WERI-Rb-1 (cell line): ENCODE results near the gene COMMD4.
A peak's percentile ranks its signal among the peaks of the same experiment; 100 is the strongest.

Source experiments
- DNase-seq: peaks from one replicate; pipeline ENCODE4 v3.0.0-alpha.2; 2020
- H3K27ac ChIP-seq: fragments of 250-450 bp; sonication (Bioruptor Pico); 2 replicates; pipeline ENCODE4 v1.5.1; 2020; ENCODE audit warnings: mild to moderate bottlenecking, moderate library complexity
- H3K27me3 ChIP-seq: fragments of 250-450 bp; sonication (Bioruptor Pico); 2 replicates; pipeline ENCODE4 v1.5.1; 2021; ENCODE audit warnings: mild to moderate bottlenecking, low read depth, moderate library complexity; ENCODE audit not compliant: insufficient read depth, severe bottlenecking
- H3K36me3 ChIP-seq: fragments of 250-450 bp; sonication (Bioruptor Pico); 2 replicates; pipeline ENCODE4 v1.5.1; 2020; ENCODE audit warnings: mild to moderate bottlenecking, moderate library complexity
- H3K4me3 ChIP-seq: 2 replicates; pipeline ENCODE4 v1.5.1; 2011; ENCODE audit warnings: low read depth, mild to moderate bottlenecking, control low read depth, low read length
- H3K9me3 ChIP-seq: fragments of 250-450 bp; sonication (Bioruptor Pico); 2 replicates; pipeline ENCODE4 v1.5.1; 2021; ENCODE audit warnings: mild to moderate bottlenecking, moderate library complexity; ENCODE audit not compliant: severe bottlenecking
- TF ChIP-seq, protein P1 (sequence below): IDR thresholded peaks from 2 replicates; pipeline ENCODE4 v1.5.1; 2011; ENCODE audit warnings: low read depth, mild to moderate bottlenecking, control low read depth, inconsistent platforms, low read length

COMMD4 gene

GRCh38 chr15:75363786-75364185, 27.9 kb downstream of the COMMD4 start:
- H3K27ac ChIP-seq, result no peak overlapping the region
- TF ChIP-seq, protein P1, sequence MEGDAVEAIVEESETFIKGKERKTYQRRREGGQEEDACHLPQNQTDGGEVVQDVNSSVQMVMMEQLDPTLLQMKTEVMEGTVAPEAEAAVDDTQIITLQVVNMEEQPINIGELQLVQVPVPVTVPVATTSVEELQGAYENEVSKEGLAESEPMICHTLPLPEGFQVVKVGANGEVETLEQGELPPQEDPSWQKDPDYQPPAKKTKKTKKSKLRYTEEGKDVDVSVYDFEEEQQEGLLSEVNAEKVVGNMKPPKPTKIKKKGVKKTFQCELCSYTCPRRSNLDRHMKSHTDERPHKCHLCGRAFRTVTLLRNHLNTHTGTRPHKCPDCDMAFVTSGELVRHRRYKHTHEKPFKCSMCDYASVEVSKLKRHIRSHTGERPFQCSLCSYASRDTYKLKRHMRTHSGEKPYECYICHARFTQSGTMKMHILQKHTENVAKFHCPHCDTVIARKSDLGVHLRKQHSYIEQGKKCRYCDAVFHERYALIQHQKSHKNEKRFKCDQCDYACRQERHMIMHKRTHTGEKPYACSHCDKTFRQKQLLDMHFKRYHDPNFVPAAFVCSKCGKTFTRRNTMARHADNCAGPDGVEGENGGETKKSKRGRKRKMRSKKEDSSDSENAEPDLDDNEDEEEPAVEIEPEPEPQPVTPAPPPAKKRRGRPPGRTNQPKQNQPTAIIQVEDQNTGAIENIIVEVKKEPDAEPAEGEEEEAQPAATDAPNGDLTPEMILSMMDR, result no peak
- H3K9me3 ChIP-seq, result no peaks in the 10 kb centered on the region
- no peaks in the 10 kb centered on the region for H3K27me3 ChIP-seq
- DNase-seq, result no peak
- peaks cover 10% of the 10 kb centered on the region for H3K36me3 ChIP-seq
- H3K4me3 ChIP-seq, result no peak overlapping the region

DNA sequence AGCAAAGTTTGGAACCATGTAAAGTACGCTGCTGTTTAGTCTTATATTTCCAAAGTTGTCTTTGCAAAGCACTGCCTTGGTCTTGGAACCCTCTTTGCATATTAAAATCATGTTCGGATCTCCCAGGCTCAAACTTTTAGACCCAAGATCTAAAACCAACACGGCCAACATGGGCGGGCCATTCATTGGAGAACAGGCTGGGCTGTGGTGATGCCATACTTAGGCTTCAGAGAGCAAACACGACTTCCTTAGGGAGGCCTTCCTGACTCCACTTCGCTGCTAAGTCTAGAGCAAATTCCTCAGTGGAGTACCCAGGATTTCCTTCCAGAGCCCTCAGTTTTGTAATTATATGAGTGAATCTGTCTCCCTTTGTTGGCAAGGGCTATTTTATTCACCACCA, 29.0 kb downstream of the COMMD4 start:
- DNase-seq, result no peak
- H3K27me3 ChIP-seq, result no peaks in the 10 kb centered on the region
- H3K9me3 ChIP-seq, result no peaks in the 10 kb centered on the region
- H3K27ac ChIP-seq, result no peak overlapping the region
- peaks cover 10% of the 10 kb centered on the region for H3K36me3 ChIP-seq
- no peak overlapping the region for H3K4me3 ChIP-seq
- TF ChIP-seq, protein P1, result no peak

DNA sequence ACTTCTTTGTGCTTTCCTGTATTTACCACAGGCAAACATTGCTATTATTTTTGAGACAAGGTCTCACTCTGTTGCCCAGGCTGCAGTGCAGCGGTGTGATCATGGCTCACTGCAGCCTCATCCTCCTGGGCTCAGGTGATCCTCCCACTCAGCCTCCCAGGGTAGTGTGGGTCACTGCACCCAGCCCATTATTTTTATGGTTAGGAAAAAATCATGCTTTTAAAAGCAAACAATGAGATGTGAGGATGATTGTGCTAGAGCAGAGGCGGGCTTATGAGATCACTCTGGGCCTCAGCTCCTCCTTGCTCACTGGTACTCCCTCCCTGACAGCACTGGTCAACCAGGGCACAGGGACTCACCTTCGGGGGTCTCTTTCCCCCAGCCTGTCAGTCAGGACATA, 30.3 kb downstream of the COMMD4 start:
- no peak for DNase-seq
- Histone ChIP-seq H3K4me3 (no peak overlapping the region), H3K27me3 (no peaks in the 10 kb centered on the region), H3K36me3 (peaks cover 19% of the 10 kb centered on the region), H3K9me3 (no peaks in the 10 kb centered on the region), H3K27ac (no peak overlapping the region)
- TF ChIP-seq, protein P1, result no peak

DNA sequence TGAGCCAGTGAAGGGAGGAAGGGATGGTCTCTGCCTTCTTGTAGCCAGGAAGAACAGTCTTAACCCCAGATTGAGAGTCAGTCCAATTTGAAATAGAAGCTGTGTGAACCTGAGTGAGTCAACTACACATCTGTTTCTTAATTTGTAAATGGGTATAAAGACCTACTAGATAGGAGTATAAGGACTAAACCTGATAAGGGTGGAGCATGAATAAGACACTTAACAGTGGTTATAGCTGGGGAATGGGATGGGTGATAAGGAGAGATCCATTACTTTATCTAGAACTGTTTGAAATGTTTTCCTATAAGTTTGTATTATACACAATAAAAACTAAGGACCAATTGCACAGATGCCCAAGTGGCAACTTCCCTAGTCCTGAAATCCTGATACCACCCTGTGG, 31.1 kb downstream of the COMMD4 start:
- TF ChIP-seq, protein P1, result no peak
- H3K9me3 ChIP-seq, result no peaks in the 10 kb centered on the region
- H3K4me3 ChIP-seq, result no peak overlapping the region
- H3K27me3 ChIP-seq, result no peaks in the 10 kb centered on the region
- no peak overlapping the region for H3K27ac ChIP-seq
- DNase-seq, result no peak
- peaks cover 28% of the 10 kb centered on the region for H3K36me3 ChIP-seq

DNA sequence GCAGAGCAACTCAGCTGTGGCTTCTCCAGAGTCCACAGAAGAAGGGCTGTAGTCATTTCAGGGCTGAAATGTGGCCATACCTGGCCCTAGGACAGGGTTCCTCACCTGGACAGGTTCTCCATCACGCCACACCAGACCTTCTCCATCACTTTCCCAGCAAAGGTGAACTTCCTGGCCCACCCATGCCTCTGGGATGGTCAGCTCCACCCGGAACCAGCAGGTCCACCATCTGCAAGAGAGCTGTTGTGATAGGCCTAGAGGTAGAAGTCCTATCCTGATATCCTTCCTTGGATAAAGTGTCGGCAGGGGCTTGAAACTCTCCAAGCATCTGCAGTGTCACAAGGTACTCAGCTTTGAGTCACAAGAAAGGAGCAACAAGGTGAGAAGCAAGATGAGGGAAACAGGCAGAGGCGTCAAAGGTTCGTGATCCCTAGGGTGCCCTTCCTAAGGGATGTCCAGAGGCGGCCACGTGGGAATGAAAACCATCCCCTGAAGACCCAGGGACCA, 31.6 kb downstream of the COMMD4 start:
- Histone ChIP-seq H3K9me3 (no peaks in the 10 kb centered on the region), H3K27ac (no peak overlapping the region), H3K27me3 (no peaks in the 10 kb centered on the region), H3K36me3 (peaks cover 32% of the 10 kb centered on the region), H3K4me3 (no peak overlapping the region; the same call in 1 of the 2 replicates)
- DNase-seq, result no peak
- TF ChIP-seq, protein P1, result no peak

DNA sequence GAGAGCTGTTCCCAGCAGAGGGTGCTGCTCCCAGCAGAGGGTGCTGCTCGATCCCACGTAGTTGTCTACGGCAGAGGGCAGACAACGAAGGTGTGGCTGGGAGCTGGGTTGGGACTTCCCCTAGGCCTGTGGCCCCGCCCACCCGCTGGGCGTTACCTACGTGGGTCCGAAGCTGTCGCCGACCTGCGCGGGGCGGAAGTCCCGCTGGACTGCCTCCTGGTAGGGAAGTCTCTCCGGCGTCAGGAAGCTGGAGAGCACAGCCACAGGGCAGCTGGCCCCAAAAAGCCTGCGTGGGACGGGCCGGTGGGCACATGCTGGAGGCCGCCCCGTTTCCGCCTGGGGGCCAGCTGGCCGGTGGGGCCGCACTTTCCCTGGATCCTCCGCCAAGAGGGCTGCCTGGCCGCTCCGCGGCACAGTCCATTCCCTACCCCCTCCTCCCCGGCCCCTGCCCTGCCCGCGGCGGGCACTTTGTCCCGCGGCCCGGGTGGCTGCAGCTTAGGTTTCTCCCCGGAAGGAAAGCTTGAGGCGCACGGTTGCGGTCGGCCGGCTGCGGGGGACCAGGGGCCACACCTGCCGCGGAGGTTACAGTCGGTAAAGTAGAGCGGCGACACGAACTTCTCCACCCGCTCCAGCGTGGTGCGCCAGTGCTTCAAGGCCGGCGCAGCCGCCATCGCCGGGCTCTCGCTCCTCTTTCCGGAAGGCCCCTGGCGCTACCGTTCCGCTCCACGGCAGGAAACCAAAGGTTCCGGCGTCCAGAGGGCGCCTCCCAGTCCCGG, 32.2 kb downstream of the COMMD4 start, which contains the start of gene MAN2C1:
Gene MAN2C1 (minus strand): TSS at position 695 of the 776 bp plus-strand sequence. CDS start 24 bp downstream, at position 671.
- Histone ChIP-seq H3K4me3 (peak within 1 kb of the TSS; percentile 83), H3K27ac (peak within 1 kb of the TSS; percentile 90), H3K36me3 (peaks cover 36% of the 10 kb centered on the region), H3K27me3 (no peaks in the 10 kb centered on the region), H3K9me3 (no peaks in the 10 kb centered on the region)
- TF ChIP-seq, protein P1, result peak; percentile 92
- peak; percentile 99 for DNase-seq
